Astrocyte of the spinal cord (primary cell): ENCODE results near the gene FAM170A.
A peak's percentile ranks its signal among the peaks of the same experiment; 100 is the strongest.

Experiments used
- DNase-seq: peaks from one replicate; pipeline ENCODE4 v3.0.0; 2011; ENCODE audit warnings: low read depth, low spot score
- H3K4me3 ChIP-seq: 2 replicates; pipeline ENCODE4 v1.5.1; 2011; ENCODE audit warnings: low read depth, mild to moderate bottlenecking, low read length, moderate library complexity
- CTCF ChIP-seq: IDR thresholded peaks from 2 replicates; pipeline ENCODE4 v1.5.1; 2012; ENCODE audit warnings: low read depth, mild to moderate bottlenecking, low read length, inconsistent platforms
- in situ Hi-C: cut with HindIII; loops from 2 replicates; pipeline ENCODE4 v1.10.0; 2017; ENCODE audit warnings: low sequenced_read_pairs

Gene FAM170A

GRCh38 chr5:119614838-119615237 is 14.5 kb upstream of the FAM170A start:
- in situ Hi-C loops: no loop called here
- H3K4me3 ChIP-seq: no peak overlapping the region
- TF ChIP-seq CTCF: no peak
- no peak for DNase-seq

GRCh38 chr5:119626086-119626485 is 3.3 kb upstream of the FAM170A start:
- no peak overlapping the region for H3K4me3 ChIP-seq
- no peak for TF ChIP-seq CTCF
- no peak for DNase-seq
- in situ Hi-C loops: no loop called here

GRCh38 chr5:119630752-119631440 is 1.5 kb downstream of the FAM170A start:
- in situ Hi-C loops: no loop called here
- DNase-seq: no peak

GRCh38 chr5:119631660-119632059 is 2.3 kb downstream of the FAM170A start:
- in situ Hi-C loops: no loop called here
- DNase-seq: no peak
- H3K4me3 ChIP-seq: no peak overlapping the region
- no peak for TF ChIP-seq CTCF

More at GRCh38 chr5:119630752-119631440, 1.5 kb downstream of the FAM170A start:
- no peak overlapping the region for H3K4me3 ChIP-seq
- TF ChIP-seq CTCF: no peak

- TF ChIP-seq CTCF: no peak
- DNase-seq: no peak
- H3K4me3 ChIP-seq: no peak overlapping the region
- in situ Hi-C loops: no loop called here
Measured at GRCh38 chr5:119651486-119651885, 22.1 kb downstream of the FAM170A start.

- no peak overlapping the region for H3K4me3 ChIP-seq
- in situ Hi-C loops: no loop called here
- DNase-seq: peak; percentile 6
- TF ChIP-seq CTCF: no peak
Measured at GRCh38 chr5:119655061-119655460, 25.7 kb downstream of the FAM170A start.
